ENCODE data around the gene ZFAND3. TPM values are rescaled to one million over a fixed set of nuclear protein-coding genes. Genes with fewer than 3 reads are reported as not detected.

The ZFAND3 gene
- total and polyA plus RNA-seq, 2 experiments from 2014 or later: 16.9 to 28.2 TPM

GRCh38 chr6:37835923-37836322 lies 16.4 kb downstream of the ZFAND3 start:
- Histone ChIP-seq H3K27me3 (ENCODE audit: insufficient read depth) (no peaks in the 10 kb centered on the region), H2AFZ (no peak overlapping the region), H3K4me3 (no peak overlapping the region), H3K9me2 (ENCODE audit: insufficient read depth) (no peaks in the 10 kb centered on the region; the same call in 1 of the 2 replicates), H3F3A (replicated peaks; ENCODE audit: low read depth) (no peaks in the 10 kb centered on the region), H4K20me1 (replicated peaks; ENCODE audit: insufficient read depth) (peaks cover 42% of the 10 kb centered on the region), H3K79me2 (replicated peaks; ENCODE audit: insufficient read depth) (peaks cover 100% of the 10 kb centered on the region), H3K36me3 (ENCODE audit: insufficient read depth) (no peaks in the 10 kb centered on the region), H3K27ac (ENCODE audit: low read depth) (no peak overlapping the region), H3K4me2 (no peak overlapping the region), H3K4me1 (ENCODE audit: insufficient read depth) (no peaks in the 10 kb centered on the region)
- Mint-ChIP-seq H3K9me3 (peaks cover 3% of the 10 kb centered on the region; the same call in 1 of the 3 replicates), H3K27ac (no peak overlapping the region), H3K4me3 (no peak overlapping the region), H3K4me1 (peaks cover 6% of the 10 kb centered on the region), H3K27me3 (ENCODE audit: insufficient read depth, low read depth, poor library complexity) (peaks cover 2% of the 10 kb centered on the region), H3K36me3 (ENCODE audit: low read depth) (peaks cover 24% of the 10 kb centered on the region)
- no peak for ATAC-seq
- no peak for DNase-seq (ENCODE audit: low spot score)
- TF ChIP-seq ZNF114 (CRISPR knock-in tag; IDR thresholded peaks at IDR 0.05) (no peak), REST (IDR thresholded peaks at IDR 0.05; ENCODE audit: unreplicated experiment) (no peak), POLR2AphosphoS5 (IDR thresholded peaks at IDR 0.05; ENCODE audit: low read depth) (no peak), NANOG (IDR thresholded peaks at IDR 0.05; ENCODE audit: borderline replicate concordance) (no peak), CTCF (conservative IDR thresholded peaks at IDR 0.05; ENCODE audit: low read depth in 2 of 2) (no peak), EZH2phosphoT487 (IDR thresholded peaks at IDR 0.05; ENCODE audit: unreplicated experiment) (no peak), ETS1 (IDR thresholded peaks at IDR 0.05) (no peak), ZNF331 (CRISPR knock-in tag; IDR thresholded peaks at IDR 0.05; ENCODE audit: low read depth) (no peak), EZH2 (IDR thresholded peaks at IDR 0.05; ENCODE audit: low read depth, unreplicated experiment) (no peak), CREB1 (CRISPR knock-in tag; IDR thresholded peaks at IDR 0.05; ENCODE audit: low read depth) (no peak), ZNF462 (CRISPR knock-in tag; IDR thresholded peaks at IDR 0.05) (no peak), JUNB (IDR thresholded peaks at IDR 0.05; ENCODE audit: unreplicated experiment) (no peak), STAT1 (IDR thresholded peaks at IDR 0.05; ENCODE audit: unreplicated experiment) (no peak)

Measured in GM23338 (cell line).